NT2/D1 (cell line): ENCODE results near the gene WDFY3.

ENCODE experiments used
- DNase-seq: peaks from one replicate; pipeline ENCODE4 v3.0.0-alpha.2; 2011; ENCODE audit warnings: low read depth, low spot score
- H3K27me3 ChIP-seq: 2 replicates; pipeline ENCODE4 v1.6.0; 2011; ENCODE audit warnings: mild to moderate bottlenecking; ENCODE audit not compliant: insufficient read length, insufficient read depth
- H3K36me3 ChIP-seq: 2 replicates; pipeline ENCODE4 v1.6.1; 2011; ENCODE audit warnings: mild to moderate bottlenecking, low read length, mixed read lengths; ENCODE audit not compliant: insufficient read depth, insufficient read length
- H3K4me1 ChIP-seq: 2 replicates; pipeline ENCODE4 v1.5.1; 2011; ENCODE audit not compliant: insufficient read depth, insufficient read length
- H3K4me3 ChIP-seq: 2 replicates; pipeline ENCODE4 v1.5.1; 2011; ENCODE audit warnings: low read depth; ENCODE audit not compliant: insufficient read length
- H3K9ac ChIP-seq: 2 replicates; pipeline ENCODE4 v1.6.0; 2011; ENCODE audit warnings: low read depth; ENCODE audit not compliant: insufficient read length
- H3K9me3 ChIP-seq: 2 replicates; pipeline ENCODE4 v1.5.1; 2011; ENCODE audit warnings: mild to moderate bottlenecking, low read length; ENCODE audit not compliant: insufficient read depth
- SUZ12 ChIP-seq: IDR thresholded peaks from 2 replicates; pipeline ENCODE4 v1.6.1; 2011; ENCODE audit not compliant: insufficient read length, insufficient read depth; ENCODE audit errors: extremely low read depth
- YY1 ChIP-seq: IDR thresholded peaks from 2 replicates; pipeline ENCODE4 v1.6.1; 2011; ENCODE audit not compliant: insufficient read length, insufficient read depth
- ZNF274 ChIP-seq: IDR thresholded peaks from 2 replicates; pipeline ENCODE4 v1.6.1; 2011; ENCODE audit warnings: mild to moderate bottlenecking, low read depth, low read length

The WDFY3 gene

GRCh38 chr4:84632092-84632491, 334.4 kb downstream of the WDFY3 start:
- H3K27me3 ChIP-seq, result no peaks in the 10 kb centered on the region
- no peak overlapping the region for H3K4me3 ChIP-seq
- TF ChIP-seq YY1 (no peak), SUZ12 (no peak), ZNF274 (no peak)
- no peak overlapping the region for H3K9ac ChIP-seq
- no peak for DNase-seq
- H3K36me3 ChIP-seq, result no peaks in the 10 kb centered on the region
- H3K9me3 ChIP-seq, result no peaks in the 10 kb centered on the region
- no peaks in the 10 kb centered on the region for H3K4me1 ChIP-seq

GRCh38 chr4:84631573-84631972, 334.9 kb downstream of the WDFY3 start:
- no peak for DNase-seq
- Histone ChIP-seq H3K4me3 (no peak overlapping the region), H3K27me3 (no peaks in the 10 kb centered on the region), H3K4me1 (no peaks in the 10 kb centered on the region), H3K36me3 (no peaks in the 10 kb centered on the region), H3K9me3 (no peaks in the 10 kb centered on the region), H3K9ac (no peak overlapping the region)
- no peak for TF ChIP-seq ZNF274
- TF ChIP-seq YY1, result no peak
- TF ChIP-seq SUZ12, result no peak

- no peak for DNase-seq
These were observed 339.8 kb downstream of the WDFY3 start for GRCh38 chr4:84626673-84627072.

GRCh38 chr4:84623661-84624060, 342.8 kb downstream of the WDFY3 start:
- no peak for DNase-seq
- no peaks in the 10 kb centered on the region for H3K36me3 ChIP-seq

More at GRCh38 chr4:84626673-84627072, 339.8 kb downstream of the WDFY3 start:
- H3K27me3 ChIP-seq, result no peaks in the 10 kb centered on the region
- TF ChIP-seq SUZ12 (no peak), YY1 (no peak), ZNF274 (no peak)
- H3K9ac ChIP-seq, result no peak overlapping the region
- H3K9me3 ChIP-seq, result no peaks in the 10 kb centered on the region
- H3K4me1 ChIP-seq, result no peaks in the 10 kb centered on the region
- H3K4me3 ChIP-seq, result no peak overlapping the region
- H3K36me3 ChIP-seq, result no peaks in the 10 kb centered on the region

GRCh38 chr4:84622959-84623358, 343.5 kb downstream of the WDFY3 start:
- Histone ChIP-seq H3K4me1 (no peaks in the 10 kb centered on the region), H3K9ac (no peak overlapping the region), H3K27me3 (no peaks in the 10 kb centered on the region), H3K9me3 (no peaks in the 10 kb centered on the region), H3K36me3 (no peaks in the 10 kb centered on the region), H3K4me3 (no peak overlapping the region)
- TF ChIP-seq SUZ12 (no peak), ZNF274 (no peak), YY1 (no peak)
- no peak for DNase-seq

More at GRCh38 chr4:84623661-84624060, 342.8 kb downstream of the WDFY3 start:
- no peaks in the 10 kb centered on the region for H3K27me3 ChIP-seq
- H3K4me1 ChIP-seq, result no peaks in the 10 kb centered on the region
- no peak overlapping the region for H3K9ac ChIP-seq
- no peak overlapping the region for H3K4me3 ChIP-seq
- TF ChIP-seq SUZ12, result no peak
- TF ChIP-seq ZNF274, result no peak
- TF ChIP-seq YY1, result no peak
- no peaks in the 10 kb centered on the region for H3K9me3 ChIP-seq
